ENCODE data around the gene ETFBKMT.
"Not testable (repeated sequence)": the region's sequence is repeated elsewhere in the genome, so short reads cannot be mapped to it uniquely, and the experiment has no call there.

ETFBKMT gene

GRCh38 chr12:31658471-31659086 lies 909 bp upstream of the ETFBKMT start:
- DNase-seq, result no peak

- no peak for DNase-seq
Measured at GRCh38 chr12:31662176-31662849, 2.8 kb downstream of the ETFBKMT start.

GRCh38 chr12:31663576-31663975 lies 4.1 kb downstream of the ETFBKMT start:
- no peak for DNase-seq

- DNase-seq, result no peak
Measured at GRCh38 chr12:31664038-31664437, 4.5 kb downstream of the ETFBKMT start.

GRCh38 chr12:31669020-31669419 lies 9.5 kb downstream of the ETFBKMT start:
- no peak for DNase-seq

- DNase-seq, result not testable (repeated sequence)
Measured at GRCh38 chr12:31669582-31669981, 10.1 kb downstream of the ETFBKMT start.

- no peak for DNase-seq
Measured at GRCh38 chr12:31672521-31672920, 13.0 kb downstream of the ETFBKMT start.

- no peak for DNase-seq
Measured at GRCh38 chr12:31682136-31682962, 22.9 kb downstream of the ETFBKMT start.

GRCh38 chr12:31685801-31686200 lies 26.3 kb downstream of the ETFBKMT start:
- no peak for DNase-seq

- DNase-seq, result peak; percentile 99
Measured at GRCh38 chr12:31687101-31687527, 27.6 kb downstream of the ETFBKMT start.

GRCh38 chr12:31689921-31690320 lies 30.4 kb downstream of the ETFBKMT start:
- DNase-seq, result not testable (repeated sequence)

- DNase-seq, result no peak
Measured at GRCh38 chr12:31702047-31702446, 42.6 kb downstream of the ETFBKMT start.

- no peak for DNase-seq
Measured at GRCh38 chr12:31705621-31706020, 46.1 kb downstream of the ETFBKMT start.

- DNase-seq, result not testable (repeated sequence)
Measured at GRCh38 chr12:31708118-31708517, 48.6 kb downstream of the ETFBKMT start.

GRCh38 chr12:31710021-31710818 lies 50.7 kb downstream of the ETFBKMT start:
- no peak for DNase-seq

- no peak for DNase-seq
Measured at GRCh38 chr12:31712877-31713276, 53.4 kb downstream of the ETFBKMT start.

- DNase-seq, result no peak
Measured at GRCh38 chr12:31714406-31715271, 55.2 kb downstream of the ETFBKMT start.

GRCh38 chr12:31715283-31715825 lies 55.9 kb downstream of the ETFBKMT start:
- DNase-seq, result peak; percentile 95

- DNase-seq, result not testable (repeated sequence)
Measured at GRCh38 chr12:31716998-31717397, 57.5 kb downstream of the ETFBKMT start.

GRCh38 chr12:31718542-31719198 lies 59.2 kb downstream of the ETFBKMT start:
- not testable (repeated sequence) for DNase-seq

GRCh38 chr12:31722580-31722979 lies 63.1 kb downstream of the ETFBKMT start:
- DNase-seq, result no peak

All from SIG-M5 (cell line).